Hepatocyte (in vitro differentiated cells): Measurements from ENCODE around the gene CUX1.

Source experiments
- CTCF ChIP-seq: fragments of 200-600 bp; sonication (generic); IDR thresholded peaks from 2 replicates; pipeline ENCODE4 v1.5.1; 2016; ENCODE audit warnings: antibody characterized with exemption, mild to moderate bottlenecking; ENCODE audit not compliant: poor library complexity
- EZH2phosphoT487 ChIP-seq: fragments of 200-600 bp; sonication (generic); IDR thresholded peaks from one replicate; pipeline ENCODE4 v1.6.1; 2018; ENCODE audit warnings: antibody characterized with exemption, mild to moderate bottlenecking, low read depth, moderate library complexity; ENCODE audit not compliant: unreplicated experiment, severe bottlenecking

GRCh38 chr7:102254521-102254920 is 437.1 kb downstream of the CUX1 start:
- TF ChIP-seq CTCF: no peak
- TF ChIP-seq EZH2phosphoT487: no peak
